CD4-positive, alpha-beta T cell (primary cell): ENCODE measurements around the gene KCNC4. TPM values are rescaled to one million over a fixed set of nuclear protein-coding genes. Genes with fewer than 3 reads are reported as not detected.

Experiments
- ATAC-seq: fragments of 200-7000 bp; cut with Tn5 transposase; one replicate; pipeline ENCODE4 v1.10.0; 2022; ENCODE audit warnings: mild to moderate bottlenecking; ENCODE audit not compliant: poor library complexity
- CTCF ChIA-PET: fragments of 350-600 bp; sonication (Branson Sonifier 250); formaldehyde crosslinking; loops from one replicate; lab custom pipeline; 2021; ENCODE audit warnings: antibody characterized with exemption, inconsistent platforms; lab: Charles Lee
- POLR2A ChIA-PET: fragments of 350-600 bp; sonication (Branson Sonifier 250); formaldehyde crosslinking; loops from one replicate; lab custom pipeline; 2021; ENCODE audit warnings: antibody characterized with exemption, inconsistent platforms; lab: Charles Lee
- DNase-seq, 14 experiments: peaks; one replicate each; pipeline ENCODE4 v3.0.0-alpha.2; 2013 to 2020; ENCODE audit warnings: mixed read lengths in 2 of 14
- H3K27ac ChIP-seq, 2 donors: one replicate each; pipeline versions ENCODE4 v1.5.1 to v1.7.0; 2013; ENCODE audit warnings: low read length in 2 of 2, low read depth in 1 of 2, mild to moderate bottlenecking in 1 of 2
- H3K27me3 ChIP-seq, 2 experiments: 1 replicate in 1 of 2; 2 replicates in 1 of 2; pipeline versions ENCODE4 v1.6.1 to v1.7.0; 2013; ENCODE audit warnings: low read length in 2 of 2, control low read depth in 1 of 2, mild to moderate bottlenecking in 1 of 2, moderate library complexity in 1 of 2; ENCODE audit not compliant: insufficient read depth in 2 of 2, control insufficient read depth in 1 of 2
- H3K36me3 ChIP-seq: one replicate; pipeline ENCODE4 v1.6.1; 2013; ENCODE audit warnings: low read length, control low read depth; ENCODE audit not compliant: insufficient read depth
- H3K4me1 ChIP-seq: one replicate; pipeline ENCODE4 v1.6.1; 2013; ENCODE audit warnings: low read length, control low read depth; ENCODE audit not compliant: insufficient read depth
- H3K4me3 ChIP-seq: one replicate; pipeline ENCODE4 v1.5.1; 2013; ENCODE audit warnings: mild to moderate bottlenecking, low read length, moderate library complexity
- H3K9me3 ChIP-seq, 2 experiments: 1 replicate in 1 of 2; 2 replicates in 1 of 2; pipeline versions ENCODE4 v1.6.1 to v1.7.0; 2013; ENCODE audit warnings: low read length in 2 of 2, mild to moderate bottlenecking in 2 of 2, control low read depth in 1 of 2, moderate library complexity in 1 of 2; ENCODE audit not compliant: control insufficient read depth in 1 of 2, insufficient read depth in 1 of 2
- H3K27ac Mint-ChIP-seq: one replicate; pipeline ENCODE4 v1.8.0; 2020; ENCODE audit warnings: mixed read lengths
- H3K27me3 Mint-ChIP-seq: one replicate; pipeline ENCODE4 v1.8.0; 2021; ENCODE audit warnings: mixed read lengths
- H3K36me3 Mint-ChIP-seq: one replicate; pipeline ENCODE4 v1.8.0; 2021; ENCODE audit warnings: low read depth, mixed read lengths
- H3K4me1 Mint-ChIP-seq: one replicate; pipeline ENCODE4 v1.8.0; 2021; ENCODE audit warnings: low read depth, mixed read lengths
- H3K4me3 Mint-ChIP-seq: one replicate; pipeline ENCODE4 v1.8.0; 2020; ENCODE audit warnings: mild to moderate bottlenecking, mixed read lengths
- H3K9me3 Mint-ChIP-seq: one replicate; pipeline ENCODE4 v1.8.0; 2020; ENCODE audit warnings: mixed read lengths
- intact Hi-C, 2 experiments: fragments of 100-400 bp; cut with DNase I in 1 of 2; cut with micrococcal nuclease in 1 of 2; formaldehyde crosslinking; loops; one replicate each; pipeline versions ENCODE4 v1.15.1 to v1.9.0; 2023 to 2025; cut with DNase I, micrococcal nuclease
- total RNA-seq, 174 experiments: library from RNA in 2 of 174; stranded (reverse) in 2 of 174; gene quantifications; one replicate each; pipeline ENCODE4 v1.2.3 and lab custom pipeline; 2021 to 2026
- TF ChIP-seq, protein P1 (sequence below): fragments of 200-600 bp; IDR thresholded peaks from one replicate; pipeline ENCODE4 v1.8.0; 2022; ENCODE audit warnings: antibody characterized with exemption, mild to moderate bottlenecking

The KCNC4 gene
- total RNA-seq, 2 experiments from 2014 or later = 16.5 to 17.7 TPM

- Mint-ChIP-seq H3K27me3 (peaks cover 6% of the 10 kb centered on the region), H3K9me3 (no peaks in the 10 kb centered on the region), H3K36me3 (no peaks in the 10 kb centered on the region), H3K27ac (no peak overlapping the region), H3K4me3 (no peak overlapping the region), H3K4me1 (no peaks in the 10 kb centered on the region)
- no peak for ATAC-seq
- ChIA-PET POLR2A (no interaction called here), CTCF (no interaction called here)
- H3K27ac ChIP-seq = no peak overlapping the region
- TF ChIP-seq, protein P1, sequence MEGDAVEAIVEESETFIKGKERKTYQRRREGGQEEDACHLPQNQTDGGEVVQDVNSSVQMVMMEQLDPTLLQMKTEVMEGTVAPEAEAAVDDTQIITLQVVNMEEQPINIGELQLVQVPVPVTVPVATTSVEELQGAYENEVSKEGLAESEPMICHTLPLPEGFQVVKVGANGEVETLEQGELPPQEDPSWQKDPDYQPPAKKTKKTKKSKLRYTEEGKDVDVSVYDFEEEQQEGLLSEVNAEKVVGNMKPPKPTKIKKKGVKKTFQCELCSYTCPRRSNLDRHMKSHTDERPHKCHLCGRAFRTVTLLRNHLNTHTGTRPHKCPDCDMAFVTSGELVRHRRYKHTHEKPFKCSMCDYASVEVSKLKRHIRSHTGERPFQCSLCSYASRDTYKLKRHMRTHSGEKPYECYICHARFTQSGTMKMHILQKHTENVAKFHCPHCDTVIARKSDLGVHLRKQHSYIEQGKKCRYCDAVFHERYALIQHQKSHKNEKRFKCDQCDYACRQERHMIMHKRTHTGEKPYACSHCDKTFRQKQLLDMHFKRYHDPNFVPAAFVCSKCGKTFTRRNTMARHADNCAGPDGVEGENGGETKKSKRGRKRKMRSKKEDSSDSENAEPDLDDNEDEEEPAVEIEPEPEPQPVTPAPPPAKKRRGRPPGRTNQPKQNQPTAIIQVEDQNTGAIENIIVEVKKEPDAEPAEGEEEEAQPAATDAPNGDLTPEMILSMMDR = no peak
- H3K4me1 ChIP-seq = no peaks in the 10 kb centered on the region
- intact Hi-C loops = no loop called here
- no peaks in the 10 kb centered on the region for H3K9me3 ChIP-seq
- H3K4me3 ChIP-seq = no peak overlapping the region
- H3K27me3 ChIP-seq = peaks cover 0 to 7% of the 10 kb centered on the region in 2 experiments
- H3K36me3 ChIP-seq = no peaks in the 10 kb centered on the region
- no peak for DNase-seq
Observed at GRCh38 chr1:110184446-110184845, 25.7 kb upstream of the KCNC4 start.

- CTCF ChIA-PET = no interaction called here
- TF ChIP-seq, protein P1 = no peak
- H3K27me3 Mint-ChIP-seq = peaks cover 10% of the 10 kb centered on the region
Observed at GRCh38 chr1:110185181-110185580, 24.9 kb upstream of the KCNC4 start.

DNA sequence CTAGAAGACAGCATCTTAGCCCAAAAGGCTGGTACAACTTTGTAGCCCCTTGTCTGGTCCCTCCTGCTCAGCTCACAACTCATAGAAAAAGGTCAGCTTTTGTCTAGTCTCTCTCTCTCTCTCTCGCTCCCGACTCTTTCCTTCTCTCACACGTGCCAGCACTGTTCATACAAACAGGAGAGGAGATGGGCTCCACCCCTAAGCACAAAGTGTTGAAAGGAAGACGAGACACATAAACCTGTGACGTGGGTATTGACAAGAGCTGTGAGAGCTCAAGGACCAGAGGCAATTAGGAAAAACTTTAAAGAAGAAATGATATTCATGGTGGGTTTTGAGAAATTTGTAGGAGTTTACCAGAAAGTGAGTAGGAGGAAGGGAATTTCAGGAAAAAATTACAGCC, 23.6 kb upstream of the KCNC4 start:
- Mint-ChIP-seq H3K4me3 (no peak overlapping the region), H3K9me3 (no peaks in the 10 kb centered on the region), H3K27ac (no peak overlapping the region), H3K4me1 (no peaks in the 10 kb centered on the region), H3K27me3 (peaks cover 16% of the 10 kb centered on the region), H3K36me3 (no peaks in the 10 kb centered on the region)
- ChIA-PET CTCF (interaction anchor here (2.2 kb wide), 1 partner anchor 10 kb away, joined by 7 read pairs; no protein-coding TSS in a partner anchor), POLR2A (no interaction called here)
- TF ChIP-seq, protein P1 = no peak
- intact Hi-C loops = no loop called here
- H3K27me3 ChIP-seq = peaks cover 0 to 7% of the 10 kb centered on the region in 2 experiments
- DNase-seq (no peak), ATAC-seq (no peak)
- no peaks in the 10 kb centered on the region for H3K9me3 ChIP-seq
- no peak overlapping the region for H3K27ac ChIP-seq
- no peaks in the 10 kb centered on the region for H3K36me3 ChIP-seq
- no peak overlapping the region for H3K4me3 ChIP-seq
- no peaks in the 10 kb centered on the region for H3K4me1 ChIP-seq

More at GRCh38 chr1:110185181-110185580, 24.9 kb upstream of the KCNC4 start:
- Histone ChIP-seq H3K9me3 (no peaks in the 10 kb centered on the region), H3K36me3 (no peaks in the 10 kb centered on the region), H3K4me3 (no peak overlapping the region), H3K27ac (no peak overlapping the region), H3K4me1 (no peaks in the 10 kb centered on the region), H3K27me3 (peaks cover 0 to 7% of the 10 kb centered on the region in 2 experiments)
- DNase-seq (no peak), ATAC-seq (no peak)
- H3K9me3 Mint-ChIP-seq = no peaks in the 10 kb centered on the region
- H3K36me3 Mint-ChIP-seq = no peaks in the 10 kb centered on the region
- H3K27ac Mint-ChIP-seq = no peak overlapping the region
- POLR2A ChIA-PET = no interaction called here
- H3K4me3 Mint-ChIP-seq = no peak overlapping the region
- no peaks in the 10 kb centered on the region for H3K4me1 Mint-ChIP-seq
- intact Hi-C loops = no loop called here
